Measurements from ENCODE around the gene IQCE. TPM values are rescaled to one million over a fixed set of nuclear protein-coding genes. Genes with fewer than 3 reads are reported as not detected.
A peak's percentile ranks its signal among the peaks of the same experiment; 100 is the strongest.

IQCE gene
- total and polyA plus RNA-seq, 2 donors (not counting 1 experiment from before 2014, with no cell fraction given) = 3.5 to 9.5 TPM

DNA sequence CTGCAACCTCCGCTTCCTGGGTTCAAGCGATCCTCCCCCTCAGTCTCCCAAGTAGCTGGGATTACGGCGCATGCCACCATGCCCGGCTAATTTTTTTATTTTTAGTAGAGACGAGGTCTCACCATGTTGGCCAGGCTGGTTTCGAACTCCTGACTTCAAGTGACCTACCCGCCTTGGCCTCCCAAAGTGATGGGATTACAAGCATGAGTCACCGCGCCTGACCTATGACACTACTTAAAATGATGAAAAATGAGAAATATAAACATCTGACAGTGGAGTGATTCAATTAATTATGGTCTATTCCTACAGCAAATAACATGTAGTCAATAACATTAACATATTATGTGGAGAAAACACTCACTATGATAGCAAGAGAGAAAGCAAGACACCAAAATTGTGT is 5.7 kb upstream of the IQCE start:
- Mint-ChIP-seq H3K4me1 (peaks cover 36% of the 10 kb centered on the region), H3K9me3 (ENCODE audit: insufficient read depth) (no peaks in the 10 kb centered on the region), H3K27me3 (no peaks in the 10 kb centered on the region), H3K27ac (no peak overlapping the region), H3K4me3 (peak overlapping the region; percentile 90)
- Histone ChIP-seq H3K9ac (ENCODE audit: low read length) (no peak overlapping the region), H2AFZ (ENCODE audit: insufficient read depth, low read depth, low read length, poor library complexity, severe bottlenecking) (no peak overlapping the region), H3K27ac (ENCODE audit: low read length in 2 of 2) (no peak overlapping the region), H4K20me1 (ENCODE audit: control insufficient read depth, insufficient read depth, low read length, poor library complexity, severe bottlenecking) (peaks cover 16% of the 10 kb centered on the region), H3K36me3 (replicated peaks in 1 of 2; ENCODE audit: control extremely low read depth in 1 of 2, control insufficient read depth in 1 of 2, extremely low read depth in 1 of 2, insufficient read depth in 2 of 2, low read length in 1 of 2) (peaks cover 4 to 13% of the 10 kb centered on the region in 2 experiments), H3K4me2 (replicated peaks; ENCODE audit: low read depth, low read length, poor library complexity, severe bottlenecking) (no peak overlapping the region), H3K27me3 (replicated peaks in 1 of 4; ENCODE audit: control extremely low read depth in 1 of 4, control insufficient read depth in 3 of 4, insufficient read depth in 4 of 4, low read length in 3 of 4) (no peaks in the 10 kb centered on the region), H3K4me3 (ENCODE audit: control extremely low read depth in 1 of 5, extremely low read depth in 1 of 5, insufficient read depth in 1 of 5, low read depth in 2 of 5, low read length in 4 of 5) (no peak overlapping the region), H3K4me1 (ENCODE audit: control insufficient read depth in 2 of 2, insufficient read depth in 2 of 2, low read length in 2 of 2) (peaks cover 15 to 20% of the 10 kb centered on the region in 2 donors), H3K79me2 (ENCODE audit: control insufficient read depth, insufficient read depth, low read length) (peaks cover 50% of the 10 kb centered on the region), H3K9me3 (ENCODE audit: control extremely low read depth in 1 of 3, control insufficient read depth in 2 of 3, insufficient read depth in 1 of 3, low read length in 2 of 3) (peaks cover 0 to 3% (median 0%) of the 10 kb centered on the region in 3 donors)
- DNase-seq (no peak), ATAC-seq (ENCODE audit: low read depth) (no peak)
- intact Hi-C loops (cut with micrococcal nuclease) = no loop called here
- POLR2A ChIA-PET = interaction anchor here (0.7 kb wide), 1 partner anchor 290 kb away, joined by 3 read pairs; no protein-coding TSS in a partner anchor
- 100% methylated on average over 6 of the region's 10 CpGs for WGBS (ENCODE audit: insufficient coverage)
- CTCF ChIA-PET = interaction anchor here (0.7 to 1.5 kb wide), 5 partner anchors 31 to 100 kb away, joined by 3 to 4 read pairs (median 3); no protein-coding TSS in a partner anchor
- TF ChIP-seq, protein P1, sequence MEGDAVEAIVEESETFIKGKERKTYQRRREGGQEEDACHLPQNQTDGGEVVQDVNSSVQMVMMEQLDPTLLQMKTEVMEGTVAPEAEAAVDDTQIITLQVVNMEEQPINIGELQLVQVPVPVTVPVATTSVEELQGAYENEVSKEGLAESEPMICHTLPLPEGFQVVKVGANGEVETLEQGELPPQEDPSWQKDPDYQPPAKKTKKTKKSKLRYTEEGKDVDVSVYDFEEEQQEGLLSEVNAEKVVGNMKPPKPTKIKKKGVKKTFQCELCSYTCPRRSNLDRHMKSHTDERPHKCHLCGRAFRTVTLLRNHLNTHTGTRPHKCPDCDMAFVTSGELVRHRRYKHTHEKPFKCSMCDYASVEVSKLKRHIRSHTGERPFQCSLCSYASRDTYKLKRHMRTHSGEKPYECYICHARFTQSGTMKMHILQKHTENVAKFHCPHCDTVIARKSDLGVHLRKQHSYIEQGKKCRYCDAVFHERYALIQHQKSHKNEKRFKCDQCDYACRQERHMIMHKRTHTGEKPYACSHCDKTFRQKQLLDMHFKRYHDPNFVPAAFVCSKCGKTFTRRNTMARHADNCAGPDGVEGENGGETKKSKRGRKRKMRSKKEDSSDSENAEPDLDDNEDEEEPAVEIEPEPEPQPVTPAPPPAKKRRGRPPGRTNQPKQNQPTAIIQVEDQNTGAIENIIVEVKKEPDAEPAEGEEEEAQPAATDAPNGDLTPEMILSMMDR (IDR thresholded peaks at IDR 0.05) = no peak

DNA sequence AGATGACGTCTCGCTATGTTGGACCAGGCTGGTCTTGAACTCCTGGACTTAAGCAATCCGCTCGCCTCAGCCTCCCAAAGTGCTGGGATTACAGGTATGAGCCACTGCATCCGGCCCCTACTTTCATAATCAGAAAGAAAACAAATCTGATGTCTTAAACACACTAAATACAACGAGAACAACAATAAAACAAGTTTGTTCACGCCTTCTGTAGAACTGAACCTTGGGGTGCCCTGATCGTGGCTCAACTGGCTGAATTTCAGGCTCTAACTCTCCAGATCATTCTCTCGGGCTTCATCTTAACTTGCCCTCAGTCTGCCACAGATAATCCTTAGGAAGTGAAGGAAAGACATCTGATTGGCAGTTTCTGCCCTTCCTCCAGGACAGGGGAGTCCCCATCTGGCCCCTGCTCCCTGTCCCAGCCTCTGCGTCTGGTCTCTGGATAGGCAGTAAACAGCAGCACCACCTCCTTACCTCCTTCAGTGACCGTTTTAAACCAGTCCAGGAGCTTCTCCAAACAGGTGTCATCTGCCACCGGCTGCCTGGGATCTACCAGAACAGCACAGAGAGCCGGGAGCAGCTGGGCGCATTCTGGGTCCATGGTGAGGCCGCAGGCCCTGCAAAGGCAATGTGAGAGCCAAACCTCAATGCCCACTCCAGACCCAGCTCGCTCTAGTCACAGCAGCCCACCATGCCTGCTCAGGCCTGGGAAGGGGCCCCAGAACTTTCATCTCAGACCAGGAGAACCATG is 4.8 kb upstream of the IQCE start:
- Mint-ChIP-seq H3K27ac (peak overlapping the region; percentile 89), H3K4me1 (peaks cover 38% of the 10 kb centered on the region), H3K4me3 (peak overlapping the region; percentile 90), H3K27me3 (no peaks in the 10 kb centered on the region), H3K9me3 (ENCODE audit: insufficient read depth) (no peaks in the 10 kb centered on the region)
- Histone ChIP-seq H3K27me3 (replicated peaks in 1 of 4; ENCODE audit: control extremely low read depth in 1 of 4, control insufficient read depth in 3 of 4, insufficient read depth in 4 of 4, low read length in 3 of 4) (no peaks in the 10 kb centered on the region), H3K9ac (ENCODE audit: low read length) (peak overlapping the region; percentile 99), H3K4me2 (replicated peaks; ENCODE audit: low read depth, low read length, poor library complexity, severe bottlenecking) (peak overlapping the region; percentile 98), H3K27ac (ENCODE audit: low read length in 2 of 2) (no peak overlapping the region), H3K4me3 (ENCODE audit: control extremely low read depth in 1 of 5, extremely low read depth in 1 of 5, insufficient read depth in 1 of 5, low read depth in 2 of 5, low read length in 4 of 5) (peak overlapping the region in 4 of 5 experiments; percentile 77 to 87 (median 84)), H3K4me1 (ENCODE audit: control insufficient read depth in 2 of 2, insufficient read depth in 2 of 2, low read length in 2 of 2) (peaks cover 19 to 26% of the 10 kb centered on the region in 2 donors), H3K79me2 (ENCODE audit: control insufficient read depth, insufficient read depth, low read length) (peaks cover 46% of the 10 kb centered on the region), H4K20me1 (ENCODE audit: control insufficient read depth, insufficient read depth, low read length, poor library complexity, severe bottlenecking) (peaks cover 16% of the 10 kb centered on the region), H3K36me3 (replicated peaks in 1 of 2; ENCODE audit: control extremely low read depth in 1 of 2, control insufficient read depth in 1 of 2, extremely low read depth in 1 of 2, insufficient read depth in 2 of 2, low read length in 1 of 2) (peaks cover 4 to 9% of the 10 kb centered on the region in 2 experiments), H2AFZ (ENCODE audit: insufficient read depth, low read depth, low read length, poor library complexity, severe bottlenecking) (peak overlapping the region; percentile 99), H3K9me3 (ENCODE audit: control extremely low read depth in 1 of 3, control insufficient read depth in 2 of 3, insufficient read depth in 1 of 3, low read length in 2 of 3) (peaks cover 0 to 3% (median 0%) of the 10 kb centered on the region in 3 donors)
- intact Hi-C loops (cut with micrococcal nuclease) = loop anchor here (2.0 kb wide), 1 partner anchor 55 kb away; no protein-coding TSS in a partner anchor
- POLR2A ChIA-PET = interaction anchor here (0.6 to 0.7 kb wide), 2 partner anchors 13 to 289 kb away, joined by 3 to 12 read pairs; no protein-coding TSS in a partner anchor
- DNase-seq (no peak), ATAC-seq (ENCODE audit: low read depth) (no peak)
- CTCF ChIA-PET = interaction anchor here (0.7 to 1.5 kb wide), 8 partner anchors 12 to 101 kb away, joined by 3 to 4 read pairs (median 3); no protein-coding TSS in a partner anchor
- WGBS (ENCODE audit: insufficient coverage) = 85% methylated on average over 12 of the region's 16 CpGs
- TF ChIP-seq, protein P1 (IDR thresholded peaks at IDR 0.05) = no peak
- no peak for TF ChIP-seq EZH2 (IDR thresholded peaks at IDR 0.05; ENCODE audit: borderline replicate concordance, insufficient read depth, low read depth, low read length, poor library complexity, severe bottlenecking)
